ENCODE data around the gene KLF15. TPM values are rescaled to one million over a fixed set of nuclear protein-coding genes. Genes with fewer than 3 reads are reported as not detected.

The KLF15 gene
- 10 to 100 TPM; 18.1 to 31.1 TPM for total RNA-seq
- polyA plus RNA-seq, result 10 to 100 TPM; 18.2 to 31.3 TPM
- long read RNA-seq, donor 1, partial matches to known transcripts, result 0 of 2 reads
- long read RNA-seq, donor 1, other reads (novel, unspliced or antisense), result 0 of 2 reads
- long read RNA-seq, donor 2, partial matches to known transcripts, result 0 of 2 reads
- long read RNA-seq, donor 2, other reads (novel, unspliced or antisense), result 0 of 2 reads
- long read RNA-seq, donor 3, partial matches to known transcripts, result 0 of 1 reads
- long read RNA-seq, donor 3, other reads (novel, unspliced or antisense), result 0 of 1 reads
- long read RNA-seq, donor 4, result 0 reads
- long read RNA-seq, donor 5, partial matches to known transcripts, result 0 of 1 reads
- long read RNA-seq, donor 5, other reads (novel, unspliced or antisense), result 0 of 1 reads

DNA sequence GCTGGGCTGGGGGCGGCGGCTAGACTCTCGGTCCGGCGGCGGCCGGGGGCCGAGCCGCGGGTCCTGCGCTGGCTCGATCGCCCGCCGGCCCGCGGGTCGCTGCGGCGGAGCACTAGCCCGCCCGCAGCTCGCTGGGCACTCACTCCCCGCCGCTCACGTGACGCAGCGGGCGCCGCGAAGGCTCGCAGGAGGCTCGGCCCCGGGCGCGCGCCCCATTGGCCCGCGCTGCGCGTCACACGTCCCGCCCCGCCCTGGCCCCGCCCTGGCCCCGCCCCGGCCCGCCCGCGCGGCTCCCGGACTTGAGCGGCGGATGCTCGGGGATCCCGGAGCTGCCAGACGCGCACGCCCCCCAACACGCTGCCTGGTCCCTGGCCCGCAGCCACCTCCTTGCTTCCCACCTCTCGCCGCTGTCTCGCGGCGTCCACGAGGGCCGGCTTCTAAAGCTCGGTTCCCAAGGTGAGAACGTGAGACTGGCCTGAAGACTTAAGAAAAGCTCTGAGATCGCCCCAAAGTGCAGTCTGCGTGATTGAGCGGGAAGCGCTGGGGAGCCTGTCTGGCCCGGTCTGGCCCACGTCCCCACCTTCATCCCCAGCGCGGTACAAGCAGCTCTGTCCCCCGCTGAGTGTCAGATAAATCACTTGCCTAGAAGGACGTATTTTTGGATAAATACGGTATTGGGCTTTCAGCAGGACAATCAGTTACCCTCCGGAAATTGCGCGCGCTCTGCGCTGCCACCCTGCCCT is at the start of gene KLF15:
TSS of gene KLF15 (minus strand) at position 114 of the 743 bp plus-strand sequence. CDS start 4,486 bp downstream, outside the sequence.
- Histone ChIP-seq H3K9ac (ENCODE audit: insufficient read depth in 1 of 2, low read length in 2 of 2) (peak within 1 kb of the TSS in 1 of 2 donors; percentile 62), H3K9me3 (ENCODE audit: control insufficient read depth in 4 of 4, insufficient read depth in 3 of 4, low read length in 3 of 4) (peaks cover 0 to 3% (median 0%) of the 10 kb centered on the region in 4 donors), H3K4me1 (ENCODE audit: control insufficient read depth in 5 of 5, insufficient read depth in 5 of 5, low read length in 5 of 5) (peaks cover 0 to 32% (median 6%) of the 10 kb centered on the region in 5 donors), H3K4me3 (peak within 1 kb of the TSS; percentile 80), H3K27ac (ENCODE audit: low read depth in 1 of 2, low read length in 1 of 2) (peak within 1 kb of the TSS; percentile 94 to 99), H3K36me3 (ENCODE audit: control insufficient read depth in 4 of 4, insufficient read depth in 4 of 4, low read length in 4 of 4) (peaks cover 0 to 4% (median 0%) of the 10 kb centered on the region in 4 donors), H3K27me3 (ENCODE audit: control insufficient read depth in 3 of 3, insufficient read depth in 3 of 3, low read length in 2 of 3) (peaks cover 0 to 6% (median 0%) of the 10 kb centered on the region in 3 donors)
- peak; percentile 78 for ATAC-seq (ENCODE audit: insufficient read depth, low FRiP score)
- peak; percentile 91 to 94 (median 93) for DNase-seq
- 0 to 1% methylated on average over 27 to 86 of the region's 86 CpGs for WGBS, 2 donors
- TF ChIP-seq, protein P1, sequence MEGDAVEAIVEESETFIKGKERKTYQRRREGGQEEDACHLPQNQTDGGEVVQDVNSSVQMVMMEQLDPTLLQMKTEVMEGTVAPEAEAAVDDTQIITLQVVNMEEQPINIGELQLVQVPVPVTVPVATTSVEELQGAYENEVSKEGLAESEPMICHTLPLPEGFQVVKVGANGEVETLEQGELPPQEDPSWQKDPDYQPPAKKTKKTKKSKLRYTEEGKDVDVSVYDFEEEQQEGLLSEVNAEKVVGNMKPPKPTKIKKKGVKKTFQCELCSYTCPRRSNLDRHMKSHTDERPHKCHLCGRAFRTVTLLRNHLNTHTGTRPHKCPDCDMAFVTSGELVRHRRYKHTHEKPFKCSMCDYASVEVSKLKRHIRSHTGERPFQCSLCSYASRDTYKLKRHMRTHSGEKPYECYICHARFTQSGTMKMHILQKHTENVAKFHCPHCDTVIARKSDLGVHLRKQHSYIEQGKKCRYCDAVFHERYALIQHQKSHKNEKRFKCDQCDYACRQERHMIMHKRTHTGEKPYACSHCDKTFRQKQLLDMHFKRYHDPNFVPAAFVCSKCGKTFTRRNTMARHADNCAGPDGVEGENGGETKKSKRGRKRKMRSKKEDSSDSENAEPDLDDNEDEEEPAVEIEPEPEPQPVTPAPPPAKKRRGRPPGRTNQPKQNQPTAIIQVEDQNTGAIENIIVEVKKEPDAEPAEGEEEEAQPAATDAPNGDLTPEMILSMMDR (IDR thresholded peaks at IDR 0.05; ENCODE audit: control extremely low read depth, extremely low read depth), result no peak

DNA sequence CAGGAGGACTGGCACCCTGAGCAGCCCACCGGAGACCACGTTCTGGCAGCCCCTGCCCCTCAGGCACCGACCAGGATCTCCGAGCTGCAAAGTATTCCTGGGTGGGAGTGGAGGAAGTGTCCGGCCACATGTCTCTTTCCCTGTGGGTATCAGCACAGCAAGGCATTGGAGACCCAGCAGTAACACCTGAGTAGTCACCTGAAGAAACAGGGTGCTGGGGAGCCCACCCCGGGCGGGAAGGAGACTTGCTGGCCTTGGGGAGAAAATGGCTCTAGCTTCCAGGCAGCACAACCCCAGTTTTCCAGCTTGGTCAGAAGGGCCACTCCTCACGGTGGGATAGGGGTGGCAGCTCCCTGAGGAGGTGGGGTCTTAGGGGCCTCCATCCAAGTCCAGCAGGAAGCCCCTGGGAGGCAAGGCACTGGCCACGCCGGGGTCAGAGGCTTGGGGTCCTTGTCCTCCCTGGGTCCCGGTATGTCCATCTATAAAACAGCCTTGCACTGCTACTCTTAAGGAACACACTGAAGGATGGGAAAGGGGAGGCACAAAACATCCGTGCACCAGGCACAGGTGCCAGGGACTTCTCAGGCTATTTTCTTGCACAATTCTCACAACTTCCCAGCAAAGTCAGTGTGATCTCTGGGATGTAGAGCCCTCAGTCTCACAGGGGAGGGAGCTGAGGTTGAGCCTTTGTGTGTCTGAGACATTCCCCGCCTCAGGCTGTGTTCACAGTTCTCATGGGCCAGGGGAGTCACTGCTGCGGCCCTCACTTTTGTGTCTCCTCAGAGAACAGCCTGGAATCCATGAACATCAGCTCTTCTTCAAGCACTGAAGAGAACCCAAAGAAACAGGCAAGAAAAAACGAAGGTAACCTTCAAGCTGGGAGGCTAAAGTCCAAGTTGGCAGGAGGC is 49.4 kb upstream of the KLF15 start:
- Histone ChIP-seq H3K27me3 (ENCODE audit: control insufficient read depth in 3 of 3, insufficient read depth in 3 of 3, low read length in 2 of 3) (no peaks in the 10 kb centered on the region), H3K27ac (ENCODE audit: low read depth in 1 of 2, low read length in 1 of 2) (no peak overlapping the region), H3K9ac (ENCODE audit: insufficient read depth in 1 of 2, low read length in 2 of 2) (no peak overlapping the region), H3K4me3 (no peak overlapping the region), H3K36me3 (ENCODE audit: control insufficient read depth in 4 of 4, insufficient read depth in 4 of 4, low read length in 4 of 4) (no peaks in the 10 kb centered on the region), H3K9me3 (ENCODE audit: control insufficient read depth in 4 of 4, insufficient read depth in 3 of 4, low read length in 3 of 4) (peaks cover 0 to 5% (median 0%) of the 10 kb centered on the region in 4 donors), H3K4me1 (ENCODE audit: control insufficient read depth in 5 of 5, insufficient read depth in 5 of 5, low read length in 5 of 5) (no peaks in the 10 kb centered on the region)
- ATAC-seq (ENCODE audit: insufficient read depth, low FRiP score) (no peak), DNase-seq (no peak)
- TF ChIP-seq, protein P1 (IDR thresholded peaks at IDR 0.05; ENCODE audit: control extremely low read depth, extremely low read depth), result no peak
- 83 to 94% methylated on average over 14 to 15 of the region's 15 CpGs for WGBS, 2 donors

DNA sequence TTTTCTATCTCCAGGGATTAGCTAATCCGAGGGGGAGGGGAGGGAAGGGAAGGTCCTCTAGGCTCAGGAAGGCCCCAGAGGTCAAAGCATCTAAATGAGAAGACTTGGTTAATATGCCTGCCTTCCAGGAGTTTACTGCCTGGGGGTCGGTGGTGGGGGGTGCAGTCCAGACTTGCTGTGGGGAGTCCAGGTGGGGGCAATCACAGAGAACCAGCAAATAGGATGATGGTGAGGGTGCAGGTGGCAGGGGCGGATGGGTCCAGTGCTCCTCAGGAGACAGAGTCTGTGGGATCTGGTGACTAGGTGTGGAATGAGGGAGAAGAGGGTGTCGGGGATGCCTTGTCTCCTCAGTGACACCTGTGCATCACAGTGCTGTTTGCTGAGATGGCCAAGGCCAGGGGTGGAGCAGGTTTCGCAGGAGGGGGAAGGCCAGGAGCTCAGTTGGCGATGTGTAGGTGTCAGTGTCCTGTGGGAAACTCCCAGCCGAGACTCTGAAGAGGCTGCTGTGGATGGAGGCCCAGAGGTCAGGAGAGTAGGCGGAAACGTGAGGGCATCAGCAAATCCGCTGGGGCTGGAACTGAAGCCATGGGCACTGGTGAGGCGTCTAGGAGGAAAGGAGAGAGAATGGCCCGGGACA is 45.6 kb upstream of the KLF15 start:
- ATAC-seq (ENCODE audit: insufficient read depth, low FRiP score), result no peak
- H3K27me3 ChIP-seq (ENCODE audit: control insufficient read depth in 3 of 3, insufficient read depth in 3 of 3, low read length in 2 of 3), result no peaks in the 10 kb centered on the region
- no peak for DNase-seq
- WGBS, 2 donors, result 86 to 91% methylated on average over 12 of the region's 12 CpGs
- H3K9me3 ChIP-seq (ENCODE audit: control insufficient read depth in 4 of 4, insufficient read depth in 3 of 4, low read length in 3 of 4), result peaks cover 0 to 8% (median 1%) of the 10 kb centered on the region in 4 donors
- no peak overlapping the region for H3K9ac ChIP-seq (ENCODE audit: insufficient read depth in 1 of 2, low read length in 2 of 2)
- no peaks in the 10 kb centered on the region for H3K4me1 ChIP-seq (ENCODE audit: control insufficient read depth in 5 of 5, insufficient read depth in 5 of 5, low read length in 5 of 5)
- H3K27ac ChIP-seq (ENCODE audit: low read depth in 1 of 2, low read length in 1 of 2), result no peak overlapping the region
- H3K4me3 ChIP-seq, result no peak overlapping the region
- H3K36me3 ChIP-seq (ENCODE audit: control insufficient read depth in 4 of 4, insufficient read depth in 4 of 4, low read length in 4 of 4), result no peaks in the 10 kb centered on the region
- TF ChIP-seq, protein P1 (IDR thresholded peaks at IDR 0.05; ENCODE audit: control extremely low read depth, extremely low read depth), result no peak
